HT-29 (cell line): ENCODE data around the gene DCAF4. TPM values are rescaled to one million over a fixed set of nuclear protein-coding genes. Genes with fewer than 3 reads are reported as not detected.

Experiments
- DNase-seq: peaks from one replicate; pipeline ENCODE4 v3.0.0-alpha.2; 2015; ENCODE audit warnings: low spot score
- total RNA-seq: library from RNA; depleted of rRNA; stranded (reverse); fragments of >200 nt; shearing (Covaris generic); gene quantifications from 2 replicates; pipeline ENCODE4 v1.2.3, GENCODE V29; 2014; rRNA removed

DCAF4 gene, protein sequence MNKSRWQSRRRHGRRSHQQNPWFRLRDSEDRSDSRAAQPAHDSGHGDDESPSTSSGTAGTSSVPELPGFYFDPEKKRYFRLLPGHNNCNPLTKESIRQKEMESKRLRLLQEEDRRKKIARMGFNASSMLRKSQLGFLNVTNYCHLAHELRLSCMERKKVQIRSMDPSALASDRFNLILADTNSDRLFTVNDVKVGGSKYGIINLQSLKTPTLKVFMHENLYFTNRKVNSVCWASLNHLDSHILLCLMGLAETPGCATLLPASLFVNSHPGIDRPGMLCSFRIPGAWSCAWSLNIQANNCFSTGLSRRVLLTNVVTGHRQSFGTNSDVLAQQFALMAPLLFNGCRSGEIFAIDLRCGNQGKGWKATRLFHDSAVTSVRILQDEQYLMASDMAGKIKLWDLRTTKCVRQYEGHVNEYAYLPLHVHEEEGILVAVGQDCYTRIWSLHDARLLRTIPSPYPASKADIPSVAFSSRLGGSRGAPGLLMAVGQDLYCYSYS
- 13.4 and 18.0 TPM in 2 replicates for total RNA-seq

DNA sequence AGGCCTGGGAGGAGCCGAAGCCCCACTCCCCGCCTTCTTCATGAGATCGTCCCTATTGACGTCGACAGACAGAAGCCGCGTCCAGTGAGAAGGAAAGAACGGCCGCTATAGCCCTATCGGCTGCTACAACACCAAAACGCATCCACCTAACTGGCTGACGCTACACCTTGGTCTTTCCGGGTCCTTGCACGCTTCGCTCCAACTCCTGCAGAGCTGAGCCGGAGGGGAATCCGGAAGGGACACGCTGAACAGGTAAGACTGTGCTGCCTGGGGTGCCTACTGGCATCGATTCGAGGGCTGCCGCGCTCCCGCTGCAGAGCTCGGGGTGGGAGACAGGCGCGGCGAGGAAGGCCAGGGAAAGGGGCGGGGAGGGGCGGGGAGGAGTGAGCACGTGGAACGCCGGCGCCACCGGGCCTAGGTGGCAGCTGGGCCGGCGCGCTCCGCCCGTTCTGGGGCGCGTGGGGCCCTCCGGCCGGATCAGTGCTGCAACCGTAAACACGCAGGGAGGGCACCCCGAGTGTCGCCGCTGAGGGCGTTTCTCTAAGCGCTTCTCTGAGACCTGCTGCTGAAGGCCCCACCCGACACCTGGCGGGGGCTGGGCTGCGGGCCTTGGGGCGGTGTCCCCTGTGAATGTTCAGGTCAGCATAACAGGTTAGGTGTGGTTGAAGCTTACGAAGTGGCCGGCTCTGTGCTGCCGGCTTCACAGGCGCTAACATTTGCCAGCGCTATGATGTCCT lies at the start of gene DCAF4:
DCAF4 (plus strand) TSS at position 173 of the 737 bp plus-strand sequence. CDS start 11,515 bp downstream, outside the sequence.
- peak; percentile 93 for DNase-seq

GRCh38 chr14:72876710-72877063 lies 49.6 kb upstream of the DCAF4 start:
- DNase-seq, result no peak

GRCh38 chr14:72878746-72879145 lies 47.5 kb upstream of the DCAF4 start:
- no peak for DNase-seq

DNA sequence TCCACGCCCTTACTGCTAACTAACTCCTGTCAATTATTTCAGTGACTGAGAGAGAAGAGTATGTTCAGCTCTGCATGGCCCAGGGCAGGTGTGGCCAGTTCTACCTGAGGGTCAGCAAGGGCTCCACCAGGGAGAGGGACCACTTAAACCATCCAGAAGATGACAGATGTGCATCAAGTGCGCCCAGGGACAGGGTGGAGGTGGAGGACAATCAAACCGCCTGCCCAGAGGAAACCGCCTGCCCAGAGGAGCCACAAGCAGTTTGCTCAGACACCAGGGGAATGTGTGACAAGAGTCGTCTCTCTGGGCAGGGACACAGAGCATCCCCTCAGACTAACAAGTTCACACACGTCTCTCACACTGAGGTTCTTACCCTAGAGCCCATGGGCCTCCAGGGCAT lies 46.8 kb upstream of the DCAF4 start:
- DNase-seq, result no peak

GRCh38 chr14:72880164-72880563 lies 46.1 kb upstream of the DCAF4 start:
- no peak for DNase-seq

DNA sequence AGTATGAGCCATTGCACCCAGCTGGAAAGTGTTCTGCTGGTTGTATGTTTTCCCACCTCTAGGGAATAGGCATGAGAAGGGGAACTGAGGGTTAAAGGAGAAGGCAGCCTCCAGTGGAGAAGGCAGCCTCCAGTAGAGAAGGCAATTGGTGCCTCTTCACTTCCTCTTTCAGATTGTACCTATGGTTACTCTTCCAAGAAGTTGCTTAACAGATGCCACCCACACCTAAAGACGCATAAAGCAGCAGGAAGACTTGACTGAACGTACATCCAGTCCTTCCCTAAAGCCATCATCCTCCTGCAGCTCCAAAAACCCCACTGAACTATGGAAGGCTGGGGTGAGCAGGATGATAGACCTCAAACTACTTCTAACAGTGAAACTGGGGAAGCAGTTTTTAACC lies 45.4 kb upstream of the DCAF4 start:
- DNase-seq, result no peak

- no peak for DNase-seq
Measured at GRCh38 chr14:72881543-72881942, 44.7 kb upstream of the DCAF4 start.

GRCh38 chr14:72882047-72882446 lies 44.2 kb upstream of the DCAF4 start:
- no peak for DNase-seq

GRCh38 chr14:72882463-72882862 lies 43.8 kb upstream of the DCAF4 start:
- DNase-seq, result no peak

DNA sequence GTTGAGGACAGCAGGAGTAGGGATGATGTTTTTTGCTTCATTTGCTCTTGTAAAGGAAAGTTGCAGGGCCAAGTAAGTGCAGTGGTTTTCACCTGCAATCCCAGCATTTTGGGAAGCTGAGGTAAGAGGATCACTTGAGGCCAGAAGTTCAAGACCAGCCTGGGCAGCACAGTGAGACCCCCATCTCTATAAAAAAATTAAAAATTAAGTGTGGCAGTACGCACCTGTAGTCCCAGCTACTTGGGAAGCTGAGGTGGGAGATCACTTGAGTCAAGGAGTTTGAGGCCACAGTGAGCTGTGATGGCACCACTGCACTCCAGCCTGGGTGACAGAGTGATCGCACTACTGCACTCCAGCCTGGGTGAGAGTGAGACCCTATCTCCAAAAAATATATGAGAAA lies 43.2 kb upstream of the DCAF4 start:
- no peak for DNase-seq

DNA sequence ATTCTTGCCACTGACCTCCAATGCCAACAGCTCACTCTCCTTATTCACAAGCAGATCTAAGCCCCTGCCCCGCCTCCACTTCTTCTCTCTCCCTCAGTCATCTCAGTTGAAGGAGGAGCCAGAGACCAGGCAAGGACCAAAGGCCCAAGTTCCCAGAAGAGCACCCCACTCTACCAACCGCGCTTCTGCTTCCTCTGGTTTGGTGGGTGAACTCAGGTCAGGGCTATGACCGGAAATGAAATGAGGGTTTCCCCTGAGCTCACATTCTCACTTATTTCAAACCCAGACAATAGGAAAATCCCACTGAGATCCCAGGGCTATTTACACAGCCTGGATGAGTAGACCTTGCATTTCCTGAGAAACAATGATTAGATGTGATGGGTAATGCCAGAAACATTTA lies 42.3 kb upstream of the DCAF4 start:
- DNase-seq, result no peak

GRCh38 chr14:72884386-72884785 lies 41.9 kb upstream of the DCAF4 start:
- DNase-seq, result no peak

DNA sequence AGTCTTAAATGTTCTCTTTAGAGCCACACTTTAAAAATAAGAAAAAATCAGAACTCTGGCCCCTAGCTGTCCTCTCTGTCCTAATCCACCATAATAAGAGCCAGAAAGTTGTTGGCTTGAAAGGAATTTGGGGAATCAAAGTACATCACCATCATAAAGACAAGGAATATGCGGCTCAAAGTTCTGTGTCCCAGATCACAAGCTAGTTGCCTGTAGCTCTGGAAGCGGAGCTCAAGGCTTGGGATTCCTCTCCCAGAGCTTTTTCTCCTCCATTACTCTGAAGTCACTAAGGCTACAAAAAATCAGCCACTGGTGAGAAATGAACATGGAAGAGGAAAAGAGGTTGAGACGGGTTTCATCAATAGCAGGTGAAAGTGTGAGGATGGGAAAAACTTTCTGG lies 38.8 kb upstream of the DCAF4 start:
- DNase-seq, result no peak

GRCh38 chr14:72888192-72888591 lies 38.1 kb upstream of the DCAF4 start:
- no peak for DNase-seq

DNA sequence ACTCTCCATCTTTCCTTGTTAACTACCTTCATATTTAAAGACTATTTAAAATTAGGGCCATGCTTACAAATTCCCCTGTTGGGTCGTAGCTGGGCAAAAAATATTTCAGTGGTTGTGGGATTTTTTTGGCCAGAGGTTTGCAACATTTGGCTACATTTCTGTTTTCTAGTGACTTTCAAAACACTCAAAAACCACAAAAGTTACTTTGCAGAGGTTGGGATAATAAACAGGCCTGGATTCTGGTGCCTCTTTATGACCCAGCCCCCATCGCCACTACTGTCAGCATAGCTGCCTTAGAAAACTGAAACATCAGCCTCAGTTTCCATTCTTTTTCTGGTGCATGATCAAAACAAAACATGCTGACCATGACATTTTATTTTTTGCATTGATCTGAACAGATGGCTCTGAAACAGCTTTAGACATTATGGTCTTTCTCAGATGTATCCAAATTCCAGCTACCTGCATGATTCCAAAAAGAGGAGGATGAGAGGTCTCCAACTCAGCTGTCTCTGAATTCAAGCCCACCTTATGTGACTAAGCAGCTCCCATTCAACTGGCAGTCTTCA lies 37.5 kb upstream of the DCAF4 start:
- no peak for DNase-seq

DNA sequence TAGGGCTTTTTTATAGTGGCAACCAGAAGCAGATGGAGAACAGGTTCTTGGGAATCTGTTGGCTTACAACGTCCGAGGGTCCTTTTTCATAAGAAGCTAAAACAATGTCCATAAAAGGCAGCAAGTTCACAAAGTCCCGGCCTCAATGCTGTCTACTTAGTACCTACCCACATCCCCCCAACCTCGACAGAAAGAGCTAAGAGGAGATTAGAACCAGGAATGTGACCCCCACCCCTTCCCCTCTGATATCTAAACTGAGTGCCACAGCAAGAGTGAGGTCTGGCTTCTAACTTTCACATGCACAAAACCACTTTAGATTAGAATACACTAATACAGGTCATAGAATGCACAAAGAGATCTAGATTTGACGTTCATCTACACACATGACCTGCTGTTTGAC lies 36.9 kb upstream of the DCAF4 start:
- no peak for DNase-seq

- no peak for DNase-seq
Measured at GRCh38 chr14:72891666-72892102, 34.6 kb upstream of the DCAF4 start.

DNA sequence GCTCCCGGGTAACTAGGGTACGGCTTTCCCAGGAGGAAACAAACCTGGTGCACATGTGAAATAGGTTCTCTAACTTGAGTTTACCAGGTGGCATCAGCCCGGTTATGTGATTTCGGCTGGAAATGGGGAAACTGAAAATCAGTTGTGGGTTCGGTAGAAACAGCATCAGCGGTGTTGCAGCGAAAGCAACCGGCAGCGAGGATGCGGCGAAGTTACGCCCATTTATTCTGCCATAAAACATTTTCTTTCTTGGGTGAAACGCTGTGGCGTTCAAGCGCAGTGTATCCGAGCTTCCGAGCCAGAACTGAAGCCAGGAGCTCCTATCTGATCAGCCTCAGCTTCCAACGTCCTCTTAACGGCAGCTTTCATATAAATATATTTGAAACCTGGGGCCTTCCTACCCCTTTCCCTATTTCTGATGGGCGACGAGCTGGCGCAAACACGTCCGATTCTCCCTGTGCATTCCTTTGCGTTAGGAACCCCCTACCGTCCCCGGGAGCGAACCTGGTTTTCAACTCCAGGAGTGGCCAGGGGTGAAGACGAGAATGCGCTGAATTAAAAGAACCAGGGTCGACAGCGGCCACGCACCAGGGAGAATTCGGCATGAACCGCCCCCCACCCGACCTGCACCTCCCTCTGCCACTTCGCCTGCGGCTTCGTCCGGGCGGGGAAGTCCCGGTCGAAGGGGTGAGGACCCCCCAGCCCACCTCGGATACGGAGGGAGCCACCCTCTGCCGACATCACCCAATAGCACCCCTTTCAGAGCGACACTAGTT lies 34.0 kb upstream of the DCAF4 start:
- no peak for DNase-seq

DNA sequence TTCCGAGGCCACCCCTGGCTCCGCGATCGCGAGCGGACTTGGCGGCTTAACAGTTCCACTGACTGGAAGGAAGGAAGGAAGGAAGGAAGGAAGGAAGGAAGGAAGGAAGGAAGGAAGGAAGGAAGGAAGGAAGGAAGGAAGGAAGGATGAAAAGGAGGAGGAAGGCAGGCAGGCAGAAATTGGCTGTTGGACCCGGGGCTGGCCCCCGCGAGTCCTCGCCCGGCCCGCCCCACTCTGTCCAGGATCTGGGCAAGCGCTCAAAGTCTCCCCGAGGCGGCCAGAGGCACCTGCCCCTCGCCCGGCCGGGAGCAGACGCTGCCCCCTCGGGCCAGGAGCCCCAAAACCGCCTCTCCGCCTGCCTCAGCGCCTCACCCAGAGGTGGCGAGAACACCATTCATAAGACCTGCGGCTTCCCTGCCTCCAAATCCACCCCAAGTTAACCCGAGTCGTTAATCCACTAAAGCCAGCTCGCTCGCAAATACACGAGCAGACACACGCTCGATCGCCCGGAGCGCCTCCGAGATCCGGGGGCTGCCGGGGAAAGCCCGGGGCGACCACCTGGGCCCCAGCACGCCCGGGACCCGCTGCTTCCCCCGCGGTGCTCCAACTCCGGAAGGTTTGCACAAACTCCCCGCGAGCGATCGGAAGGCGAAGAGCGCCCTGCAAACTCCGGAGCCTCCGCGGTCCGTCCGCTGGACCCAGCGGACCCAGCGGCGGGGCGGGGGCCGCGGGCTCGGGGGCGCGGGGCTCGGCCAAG lies 33.2 kb upstream of the DCAF4 start:
- DNase-seq, result no peak

DNA sequence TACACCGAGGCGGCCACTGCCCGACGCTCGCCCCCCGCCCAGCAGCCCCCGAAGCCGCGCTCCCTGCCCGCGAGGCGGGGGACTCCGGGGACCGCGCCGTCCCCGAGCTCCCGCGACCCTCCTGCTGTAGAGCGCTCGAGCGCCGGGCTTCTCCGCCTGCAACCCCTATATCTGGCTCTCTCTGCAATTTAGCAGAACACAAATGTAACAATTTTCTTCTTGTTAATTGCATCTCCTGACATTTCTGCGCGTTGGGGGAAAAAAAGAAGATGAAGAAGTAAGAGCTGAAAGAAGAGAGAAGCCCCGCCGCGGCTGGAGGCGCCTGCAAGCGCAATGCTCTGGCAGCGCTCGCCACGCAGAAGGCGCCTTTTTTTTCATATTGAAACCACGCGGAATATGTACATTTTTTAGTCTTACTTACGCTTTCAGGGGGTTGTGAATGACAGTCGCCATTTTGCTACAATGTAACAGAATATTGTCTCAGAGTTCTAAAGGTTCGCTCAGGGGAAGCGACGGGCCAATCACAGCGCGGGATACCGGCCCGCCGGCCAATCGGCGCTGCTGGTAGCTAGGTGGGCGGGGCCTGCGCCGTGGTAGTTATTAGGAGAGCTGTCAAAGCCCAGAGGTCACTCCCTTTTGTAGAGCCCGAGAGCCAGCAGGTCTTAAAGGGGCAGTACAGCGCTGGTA lies 32.5 kb upstream of the DCAF4 start, which contains the start of gene DPF3:
DPF3 (minus strand) TSS at position 466 of the 687 bp plus-strand sequence; CDS start at position 453, 13 bp downstream.
- peak; percentile 82 for DNase-seq
